Stimulated activated CD4-positive, alpha-beta T cell treated with anti-CD3 and anti-CD28 coated beads, Interleukin-1b, Interleukin-23, amount 100 ng/mL, for 4 hours (primary cell): ENCODE data around the gene B4GALNT4.
A peak's percentile ranks its signal among the peaks of the same experiment; 100 is the strongest.
"Not testable (repeated sequence)": the region's sequence is repeated elsewhere in the genome, so short reads cannot be mapped to it uniquely, and the experiment has no call there.

Experiments used
- DNase-seq, 2 donors: peaks; one replicate each; pipeline ENCODE4 v3.0.0-alpha.2; 2020; ENCODE audit warnings: low read depth in 2 of 2

B4GALNT4 gene

DNA sequence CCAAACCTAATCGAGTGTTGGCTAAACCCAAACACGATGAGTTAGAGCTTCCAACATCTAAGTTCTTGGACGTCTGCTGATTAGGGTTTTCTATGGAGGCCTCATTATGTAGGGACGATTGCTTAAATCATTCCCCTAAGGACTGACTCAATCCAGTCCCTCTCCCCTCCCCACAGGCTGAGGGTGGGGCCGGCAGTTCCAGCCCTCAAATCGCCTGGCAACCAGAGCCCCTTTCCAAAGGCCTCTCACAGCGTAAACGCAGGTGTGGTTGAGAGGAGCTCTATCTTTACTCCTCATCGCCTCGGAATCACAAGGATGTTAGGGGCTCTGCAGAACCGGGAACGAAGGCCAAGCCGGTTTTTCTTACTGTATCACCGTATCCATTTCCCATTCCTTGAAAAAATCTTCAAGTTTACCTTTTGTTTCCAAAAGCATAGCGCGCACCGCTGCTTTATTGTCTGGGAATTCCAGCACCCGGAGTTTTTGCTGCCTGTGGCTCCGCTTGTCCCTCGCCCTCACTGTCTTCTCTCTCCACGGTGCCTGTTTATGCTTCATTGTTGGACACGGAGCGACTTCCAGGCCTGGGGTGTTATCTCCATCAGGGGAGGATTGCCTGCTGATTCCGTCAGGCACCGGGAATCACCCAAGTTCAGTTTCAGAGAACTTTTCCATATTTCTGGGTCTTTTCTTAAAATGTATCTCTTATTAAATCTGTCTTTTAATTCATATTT lies 34.9 kb upstream of the B4GALNT4 start:
- DNase-seq, result no peak

DNA sequence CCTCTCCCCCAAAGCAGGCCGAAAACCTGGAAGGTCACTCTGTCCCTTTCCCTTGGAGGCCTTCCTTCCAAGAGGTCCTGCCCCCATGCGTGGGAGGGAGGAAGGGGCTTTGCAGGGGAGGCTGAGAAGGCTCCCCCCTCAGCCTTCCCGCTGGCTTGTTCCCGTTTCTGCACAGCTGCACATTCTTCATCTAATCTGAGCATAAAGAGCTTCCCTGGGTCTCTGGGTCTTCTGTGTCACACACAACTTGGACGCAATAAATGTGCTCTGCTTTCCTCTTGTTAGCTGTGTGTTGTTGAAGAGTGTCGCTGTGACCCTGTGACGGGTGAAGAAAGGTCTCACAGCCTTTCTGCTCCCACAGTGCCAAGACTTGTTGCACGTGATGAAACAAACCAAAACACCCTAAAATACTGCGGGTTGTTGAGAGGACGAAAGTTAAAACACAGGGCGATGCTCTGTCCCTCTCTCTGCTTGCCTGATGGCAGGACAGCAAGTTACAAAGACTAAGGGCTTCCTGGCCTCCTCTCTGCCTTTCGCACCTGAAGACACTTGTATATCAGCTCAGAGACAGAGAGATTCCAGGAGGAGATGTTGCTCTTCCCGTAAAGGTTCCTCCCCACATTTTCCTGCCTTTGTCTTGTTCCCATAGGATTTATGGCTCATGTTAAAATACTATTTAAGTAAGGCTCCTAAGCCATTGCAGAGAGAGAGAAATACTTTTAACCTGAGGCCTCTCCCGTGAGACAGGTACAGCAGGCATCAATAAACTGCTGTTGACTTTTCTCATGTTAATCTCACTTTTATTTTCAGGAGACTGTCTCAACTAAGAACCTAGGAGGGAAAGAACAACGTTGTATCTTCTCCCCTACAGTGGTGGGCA lies 33.3 kb upstream of the B4GALNT4 start:
- no peak for DNase-seq

DNA sequence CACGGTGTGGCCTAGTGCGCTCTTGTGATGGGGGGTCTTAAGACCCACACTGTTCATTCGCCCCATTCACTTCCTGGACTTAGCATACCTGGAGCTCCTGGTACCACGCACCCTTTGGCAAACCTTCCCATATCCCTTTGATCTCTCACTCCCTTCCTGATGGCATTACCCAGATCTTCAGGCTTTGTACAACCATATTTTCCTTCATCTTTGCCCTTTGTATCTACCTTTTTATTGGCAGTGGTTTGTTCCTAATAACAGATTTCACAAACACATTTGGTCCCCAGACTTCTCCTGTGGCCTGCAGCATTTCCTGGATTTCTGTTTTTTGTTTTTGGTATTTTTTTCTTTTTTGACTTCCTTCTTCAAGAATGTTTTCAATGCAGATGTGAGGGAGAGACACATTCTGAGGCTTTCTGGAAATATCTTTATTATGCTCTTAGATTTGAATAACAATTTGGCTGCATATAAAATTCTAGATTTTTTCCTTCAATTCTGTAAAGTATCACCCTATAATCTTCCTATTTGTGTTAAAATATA lies 32.6 kb upstream of the B4GALNT4 start:
- DNase-seq, result no peak

DNA sequence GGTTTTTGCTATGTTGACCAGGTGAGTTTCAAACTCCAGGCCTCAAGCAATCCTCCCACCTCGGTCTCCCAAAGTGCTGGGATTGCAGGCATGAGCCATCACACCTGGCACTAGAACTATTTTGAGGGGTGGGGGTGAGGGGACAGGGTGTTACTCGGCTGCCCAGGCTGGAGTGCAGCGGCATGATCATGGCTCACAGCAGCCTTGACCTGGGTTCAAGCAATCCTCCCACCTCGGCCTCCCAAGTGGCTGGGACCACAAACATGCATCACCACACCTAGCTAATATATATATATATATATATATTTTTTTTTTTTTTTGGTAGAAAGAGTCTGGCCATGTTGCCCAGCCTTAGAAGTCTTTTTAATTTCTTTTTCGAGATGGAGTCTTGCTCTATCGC lies 31.6 kb upstream of the B4GALNT4 start:
- DNase-seq, result no peak

DNA sequence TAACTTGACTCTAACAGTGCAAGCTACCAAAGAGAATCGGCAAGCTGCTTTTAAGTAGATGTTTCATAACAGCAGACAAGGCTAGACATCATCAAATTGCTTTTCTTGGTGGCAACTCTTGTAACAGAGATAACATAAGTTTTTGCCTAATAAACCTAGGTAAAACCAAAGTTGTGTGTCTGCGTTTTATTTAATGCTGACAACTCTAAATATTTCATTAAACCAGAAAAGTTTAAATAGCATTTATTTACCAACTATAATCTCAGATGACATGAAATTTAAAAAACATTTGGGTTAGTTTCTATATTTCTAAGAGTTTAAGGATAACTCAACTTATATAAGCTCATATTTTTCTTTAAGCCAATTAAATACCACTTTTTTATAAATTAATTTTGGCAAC lies 29.3 kb upstream of the B4GALNT4 start:
- DNase-seq, result no peak

DNA sequence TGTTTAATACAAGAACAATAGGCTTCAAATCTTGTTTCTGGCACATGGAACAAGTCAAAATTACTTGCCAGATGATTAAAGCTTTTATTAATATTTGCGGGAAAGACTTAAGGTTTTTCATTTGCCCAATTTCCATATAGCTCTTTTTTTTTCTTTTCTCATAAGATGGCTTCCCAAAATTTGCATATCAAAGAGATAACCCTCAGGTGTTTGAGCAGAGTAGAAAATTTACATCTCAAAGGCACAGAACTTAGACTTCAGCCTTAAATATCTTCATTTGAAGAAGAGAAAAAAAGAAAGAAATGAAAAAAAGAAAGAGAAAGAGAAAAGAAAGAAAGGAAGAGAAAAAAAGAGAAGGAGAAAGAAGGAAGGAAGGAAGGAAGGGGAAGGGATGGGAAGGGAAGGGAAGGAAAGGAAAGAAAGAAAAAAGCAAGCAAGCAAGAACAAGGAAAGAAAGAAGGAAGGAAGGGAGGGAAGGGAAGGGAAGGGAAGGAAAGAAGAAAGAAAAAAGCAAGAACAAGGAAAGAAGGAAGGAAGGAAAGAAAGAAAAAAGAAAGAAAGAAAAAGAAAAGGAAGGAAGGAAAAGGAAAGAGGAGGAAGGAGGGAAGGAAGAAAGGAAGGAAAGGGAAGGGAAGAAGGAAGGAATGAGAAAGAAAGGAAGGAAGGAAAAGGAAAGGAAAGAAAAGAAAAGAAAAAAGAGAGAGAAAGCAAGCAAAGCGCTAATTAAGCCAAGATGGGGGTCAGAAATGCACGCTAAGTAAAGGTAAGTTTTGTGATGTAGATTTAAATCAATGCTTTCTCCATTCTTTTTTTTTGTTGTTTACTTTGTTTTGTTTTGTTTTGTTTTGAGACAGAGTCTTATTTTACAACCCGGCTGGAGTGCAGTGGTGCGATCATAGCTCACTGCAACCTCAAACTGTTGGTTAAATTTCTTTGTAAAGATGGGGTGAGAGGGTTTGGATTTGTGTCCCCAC lies 28.5 kb upstream of the B4GALNT4 start:
- no peak for DNase-seq

DNA sequence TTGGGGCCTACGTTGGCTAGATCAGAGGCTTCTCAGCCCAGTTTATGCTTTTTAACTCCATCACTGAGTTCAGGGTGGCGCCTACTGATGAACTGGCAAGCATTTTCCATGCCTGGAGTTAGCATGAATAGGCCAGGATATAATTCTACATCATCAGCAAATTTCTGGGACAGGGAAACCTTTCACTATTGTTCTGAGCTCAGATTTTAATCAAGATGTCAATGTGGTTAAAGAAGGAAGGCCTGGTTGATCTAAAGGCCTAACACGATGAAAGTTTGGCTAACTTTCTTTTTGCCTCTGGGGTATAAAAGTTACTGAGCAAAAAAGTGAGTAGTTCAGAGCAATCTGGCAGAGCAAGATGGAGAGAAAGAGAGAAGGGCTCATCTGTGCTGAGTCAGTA lies 27.0 kb upstream of the B4GALNT4 start:
- no peak for DNase-seq

DNA sequence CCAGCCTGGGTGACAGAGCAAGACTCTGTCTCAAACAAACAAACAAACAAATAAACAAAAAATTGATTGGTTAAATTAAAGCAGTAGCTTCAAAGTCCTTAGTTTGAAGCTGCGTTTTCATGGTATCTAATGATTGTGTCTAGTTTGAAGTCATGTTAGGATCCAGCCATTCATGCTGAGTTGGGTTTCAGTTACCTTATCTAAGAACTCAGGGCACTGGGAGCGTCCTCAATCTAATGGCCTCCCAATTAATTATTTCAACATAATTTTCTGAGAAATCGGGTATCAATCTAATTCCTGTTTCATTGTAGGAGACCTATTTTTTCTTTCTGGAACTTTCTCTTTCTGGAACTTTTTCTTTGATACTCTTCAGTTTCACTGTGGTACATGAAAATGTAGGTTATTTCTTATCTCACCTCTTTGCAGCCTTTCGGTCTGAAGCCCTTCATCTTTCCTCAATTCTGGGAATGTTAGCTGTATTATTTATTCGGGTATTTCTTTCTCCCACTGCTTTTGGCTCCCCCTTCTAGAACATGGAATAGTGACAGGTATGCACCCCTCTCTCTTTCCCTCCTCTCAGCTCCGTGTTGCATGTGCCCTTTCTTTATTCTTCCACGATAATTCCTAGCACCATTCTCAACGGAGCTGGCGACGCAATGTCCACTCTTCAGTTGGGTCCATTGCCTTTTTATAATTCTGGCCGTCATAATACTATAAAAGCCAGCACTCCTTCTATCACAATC lies 24.3 kb upstream of the B4GALNT4 start:
- DNase-seq, result no peak

DNA sequence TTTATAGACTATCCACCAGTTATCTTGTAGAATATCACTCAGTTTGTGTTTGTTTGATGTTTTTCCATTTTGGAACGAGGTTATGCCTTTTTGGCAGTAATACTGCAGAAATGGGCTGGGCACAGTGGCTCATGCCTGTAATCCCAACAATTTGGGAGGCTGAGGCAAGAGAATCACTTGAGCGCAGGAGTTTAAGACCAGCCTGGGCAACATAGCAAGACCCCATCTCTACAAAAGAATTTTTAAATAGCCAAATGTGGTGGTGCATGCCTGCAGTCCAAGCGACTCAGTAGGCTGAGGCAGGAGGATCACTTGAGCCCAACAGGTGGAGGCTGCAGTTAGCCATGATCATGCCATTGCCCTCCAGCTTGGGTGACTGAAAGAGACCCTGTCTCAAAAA lies 22.8 kb upstream of the B4GALNT4 start:
- DNase-seq, result no peak

DNA sequence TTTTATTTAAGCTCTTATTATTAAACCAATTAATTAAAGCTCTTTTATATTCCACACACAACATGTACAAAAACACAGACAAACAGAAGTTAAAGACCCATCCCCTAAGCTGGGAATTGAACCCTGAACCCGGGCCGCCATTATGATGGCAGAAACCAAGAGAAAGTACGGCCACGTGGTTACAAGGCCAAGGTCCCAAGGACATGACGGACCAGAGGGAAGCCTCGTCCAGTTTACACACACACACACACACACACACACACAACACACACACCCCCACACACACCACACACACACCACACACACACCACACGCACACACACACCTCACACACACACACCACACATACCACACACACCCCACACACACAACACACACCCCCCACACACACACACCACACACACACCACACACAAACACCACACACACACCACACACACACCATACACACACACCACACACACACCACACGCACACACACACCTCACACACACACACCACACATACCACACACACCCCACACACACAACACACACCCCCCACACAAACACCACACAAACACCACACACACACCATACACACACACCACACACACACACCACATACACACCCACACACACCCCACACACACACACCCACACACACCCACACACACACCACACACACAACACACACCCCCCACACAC lies 19.9 kb upstream of the B4GALNT4 start:
- DNase-seq, result not testable (repeated sequence)

DNA sequence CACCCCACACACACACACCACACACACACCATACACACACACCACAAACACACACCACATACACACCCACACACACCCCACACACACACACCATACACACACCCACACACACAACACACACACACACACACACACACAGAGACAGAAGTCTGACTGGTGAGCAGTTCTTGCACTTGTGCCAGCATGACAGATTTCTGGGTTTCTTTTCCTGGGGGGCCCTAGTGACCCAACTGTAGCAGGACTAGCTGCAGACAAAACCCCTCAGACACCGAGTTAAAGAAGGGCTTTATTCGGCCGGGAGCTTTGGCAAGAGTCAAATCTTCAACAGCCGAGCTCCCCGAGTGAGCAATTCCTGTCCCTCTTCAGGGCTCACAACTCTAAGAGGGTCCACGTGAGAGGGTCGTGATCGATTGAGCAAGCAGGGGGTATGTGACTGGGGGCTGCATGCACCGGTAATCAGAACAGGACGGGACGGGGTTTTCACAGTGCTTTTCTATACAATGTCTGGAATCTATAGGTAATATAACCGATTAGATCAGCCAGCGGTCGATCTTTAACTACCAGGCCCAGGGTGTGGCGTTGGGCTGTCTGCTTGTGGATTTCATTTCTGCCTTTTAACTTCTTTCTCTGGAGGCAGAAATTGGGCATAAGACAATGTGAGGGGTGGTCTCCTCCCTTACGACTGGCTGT lies 19.1 kb upstream of the B4GALNT4 start:
- not testable (repeated sequence) for DNase-seq

DNA sequence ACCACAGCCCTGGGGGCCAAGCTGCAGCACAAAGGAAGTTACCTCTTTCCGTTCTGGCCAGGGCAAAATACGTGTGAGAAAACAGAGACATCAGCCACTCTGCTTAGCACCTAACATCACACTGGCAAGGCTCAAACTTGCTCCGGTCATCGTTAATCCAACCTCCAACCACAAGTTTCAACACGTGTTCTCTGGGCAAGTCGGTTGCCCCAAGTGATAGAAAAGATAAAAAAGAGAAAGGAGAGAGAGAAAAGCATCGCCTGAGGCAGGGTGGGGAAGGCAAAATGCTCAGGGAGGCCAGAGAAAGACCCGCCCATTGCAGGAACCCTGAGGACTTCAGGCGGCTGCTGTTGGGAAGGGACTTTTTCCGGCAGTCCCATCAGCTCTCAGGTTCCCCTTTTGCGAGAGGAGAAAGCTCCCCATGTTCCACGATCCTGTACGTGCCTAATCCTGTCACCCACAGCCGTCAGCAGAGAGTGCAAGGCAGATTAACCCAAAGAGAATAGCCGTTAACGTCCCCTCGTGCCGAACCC lies 18.5 kb upstream of the B4GALNT4 start:
- DNase-seq, result no peak

DNA sequence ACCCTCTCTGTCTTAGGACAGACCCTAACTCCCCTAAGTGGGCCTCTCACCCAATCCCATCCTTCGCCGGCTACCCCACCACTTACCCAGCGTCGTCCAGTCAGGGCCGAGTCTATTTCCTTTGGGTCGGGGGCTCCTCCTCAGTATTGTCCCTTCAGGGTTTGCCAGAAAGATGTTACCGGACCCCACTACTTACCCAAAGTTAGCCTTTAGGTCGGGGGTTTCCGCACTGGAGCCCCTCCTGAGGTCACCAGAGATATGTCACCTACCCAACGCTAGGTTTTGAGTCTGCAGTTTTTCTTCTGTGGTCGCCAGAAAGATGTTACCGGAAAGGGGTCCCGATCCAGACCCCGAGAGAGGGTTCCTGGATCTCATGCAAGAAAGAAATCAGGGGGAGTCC lies 17.9 kb upstream of the B4GALNT4 start:
- no peak for DNase-seq

DNA sequence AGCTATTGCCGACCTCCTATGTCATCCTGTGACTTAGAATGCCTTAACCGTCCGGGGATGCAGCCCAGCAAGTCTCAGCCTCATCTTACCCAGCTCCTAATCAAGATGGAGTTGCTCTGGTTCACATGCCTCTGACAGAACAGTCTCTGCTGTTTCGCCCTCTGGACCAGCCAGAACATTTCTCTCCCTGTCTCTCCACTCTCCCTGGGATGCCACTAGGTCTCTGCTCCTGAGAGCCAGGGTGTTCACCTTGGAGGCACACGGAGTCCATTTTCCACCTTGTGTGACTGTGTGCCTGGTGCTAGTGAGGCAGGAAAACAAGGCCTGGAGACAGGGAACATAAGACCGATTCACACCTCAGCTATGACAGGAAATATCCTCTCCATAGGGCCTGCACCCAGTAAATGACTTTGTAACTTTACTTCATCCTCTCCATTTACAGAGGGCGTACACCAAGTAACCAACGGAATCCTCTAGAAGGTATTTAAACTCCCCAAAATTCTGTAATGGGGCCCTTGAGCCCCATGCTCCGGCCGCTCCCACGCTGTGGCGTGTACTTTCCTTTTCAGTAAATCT lies 16.8 kb upstream of the B4GALNT4 start:
- no peak for DNase-seq

DNA sequence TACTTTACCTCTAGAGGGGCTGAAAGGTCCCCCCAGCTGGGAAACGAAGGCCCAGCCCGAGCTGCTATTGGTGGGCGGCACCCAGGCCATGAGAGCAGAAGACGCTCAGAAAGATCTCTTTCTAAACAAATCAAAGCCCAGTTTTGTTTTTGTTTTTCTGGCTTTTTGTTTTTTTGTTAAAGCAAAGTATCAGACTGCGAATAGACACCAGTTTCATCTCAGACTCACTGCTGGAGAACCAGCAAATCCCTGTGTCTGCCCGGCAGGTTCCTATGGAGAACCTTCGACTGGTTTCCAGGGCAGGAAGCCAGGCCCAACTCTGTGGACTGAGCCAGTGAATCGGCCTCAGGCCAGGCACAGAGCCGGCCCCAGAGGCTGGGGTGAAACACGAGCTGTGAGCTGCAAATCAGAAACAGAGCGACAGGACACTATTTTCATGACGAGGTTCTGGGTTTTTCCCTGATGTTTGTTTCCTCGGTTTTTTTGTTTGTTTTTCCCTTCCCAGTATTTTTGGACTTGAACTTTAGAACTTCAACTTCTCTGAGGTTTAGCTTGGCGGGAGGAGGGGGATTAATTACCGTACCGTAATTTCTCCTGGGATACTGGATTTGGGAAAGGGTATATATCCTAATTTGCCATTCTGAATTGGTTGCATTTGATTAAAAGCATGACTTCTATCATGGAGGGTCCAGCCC lies 16.0 kb upstream of the B4GALNT4 start:
- DNase-seq, result no peak

DNA sequence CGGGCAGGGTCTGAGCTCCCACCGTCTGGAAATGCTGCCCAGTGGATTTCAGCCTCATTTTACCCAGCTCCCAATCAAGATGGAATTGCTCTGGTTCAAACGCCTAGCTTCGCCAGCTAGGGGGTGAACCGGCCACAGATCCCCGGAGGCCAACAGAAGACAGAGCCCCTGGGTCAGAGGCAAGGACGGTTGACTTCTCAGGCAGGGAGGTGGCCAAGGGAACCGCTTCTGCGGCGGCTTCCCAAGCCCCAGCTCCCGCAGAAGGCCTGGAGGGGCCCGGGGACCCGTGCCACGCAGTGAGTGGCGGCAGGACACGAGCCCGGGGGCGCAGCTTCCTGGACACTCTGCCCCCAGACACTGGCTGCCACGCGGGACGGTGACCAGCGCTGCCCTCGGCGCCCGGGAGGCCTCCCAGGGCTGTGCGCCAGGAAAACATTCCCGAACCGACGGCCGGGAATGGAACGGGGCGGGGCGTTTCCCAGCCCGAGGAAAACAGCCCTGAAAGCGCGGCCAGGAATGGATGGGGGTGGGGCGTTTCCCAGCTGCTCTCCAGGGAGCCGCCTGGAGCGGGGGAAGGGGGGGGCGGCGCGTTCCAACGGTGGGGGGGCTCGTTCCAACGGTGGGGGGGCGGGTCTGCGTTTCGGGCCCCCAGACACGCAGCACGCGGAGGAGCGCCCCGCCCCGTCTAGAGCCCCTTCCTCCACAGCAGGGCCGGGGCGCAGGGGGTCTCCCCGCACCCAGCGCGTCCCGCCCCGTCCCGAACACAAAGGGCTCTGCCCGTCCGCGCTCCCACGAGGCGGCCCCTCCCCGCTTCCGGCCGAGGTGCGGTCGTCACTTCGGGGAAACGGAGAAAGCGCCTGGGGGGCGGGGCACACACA lies 13.5 kb upstream of the B4GALNT4 start:
- peak; percentile 81 to 87 for DNase-seq

DNA sequence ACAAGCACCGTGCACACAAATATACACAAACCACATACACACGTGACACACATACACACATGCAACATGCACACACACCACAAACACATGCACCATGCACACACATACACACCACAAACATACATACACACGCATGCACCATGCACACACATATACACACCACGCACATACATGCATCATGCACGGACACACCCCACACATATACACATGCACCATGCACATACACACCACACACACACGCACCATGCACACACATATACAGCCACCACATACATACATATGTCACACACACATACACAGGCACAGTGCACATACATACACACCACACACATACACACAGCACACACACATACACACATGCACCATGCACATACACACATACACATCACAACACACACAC lies 12.7 kb upstream of the B4GALNT4 start:
- DNase-seq, result no peak

DNA sequence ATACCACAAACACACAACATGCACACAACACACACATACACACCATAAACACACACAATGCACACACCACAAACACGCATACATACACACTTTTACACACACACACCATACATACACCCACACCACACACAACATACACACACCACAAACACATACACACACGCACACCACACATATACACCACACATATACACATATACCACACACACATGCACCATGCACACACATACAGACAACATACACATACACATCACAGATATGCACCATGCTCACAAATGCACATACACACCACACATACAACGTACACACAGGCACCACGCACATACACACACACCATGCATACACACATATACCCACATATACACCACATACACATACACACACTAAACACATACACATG lies 11.7 kb upstream of the B4GALNT4 start:
- no peak for DNase-seq
